ENCODE data around the gene ARHGAP11A. TPM values are rescaled to one million over a fixed set of nuclear protein-coding genes. Genes with fewer than 3 reads are reported as not detected.

The ARHGAP11A gene
- total and polyA plus RNA-seq, 12 donors: 0.36 to 13.3 (median 3.2) TPM

GRCh38 chr15:32657198-32657883 is 42.0 kb downstream of the ARHGAP11A start:
- Histone ChIP-seq H3K27me3 (no peaks in the 10 kb centered on the region), H3K9me3 (replicated peaks in 1 of 3) (no peaks in the 10 kb centered on the region), H3K27ac (no peak overlapping the region), H3K4me1 (replicated peaks in 1 of 2) (no peaks in the 10 kb centered on the region), H3K36me3 (replicated peaks in 1 of 2) (no peaks in the 10 kb centered on the region), H3K4me3 (no peak overlapping the region)
- intact Hi-C loops (cut with DNase I): no loop called here
- peak in 1 of 7 donors; percentile 63 for DNase-seq
- TF ChIP-seq POLR2A (IDR thresholded peaks at IDR 0.05) (no peak), CTCF (IDR thresholded peaks at IDR 0.05) (no peak)
- WGBS, 4 donors: 53 to 70% (median 60%) methylated on average over 5 of the region's 5 CpGs

- intact Hi-C loops (cut with DNase I): no loop called here
Measured at GRCh38 chr15:32657941-32658340, 42.6 kb downstream of the ARHGAP11A start.

GRCh38 chr15:32659340-32660155 is 44.2 kb downstream of the ARHGAP11A start:
- Histone ChIP-seq H3K27me3 (no peaks in the 10 kb centered on the region), H3K4me1 (replicated peaks in 1 of 2) (no peaks in the 10 kb centered on the region), H3K9me3 (replicated peaks in 1 of 3) (no peaks in the 10 kb centered on the region), H3K36me3 (replicated peaks in 1 of 2) (no peaks in the 10 kb centered on the region), H3K4me3 (no peak overlapping the region), H3K27ac (no peak overlapping the region)
- no peak for DNase-seq
- intact Hi-C loops (cut with DNase I): loop anchor here in 1 of 2 donors (5.0 kb wide), 2 partner anchors 278 to 338 kb away; no protein-coding TSS in a partner anchor
- TF ChIP-seq CTCF (IDR thresholded peaks at IDR 0.05) (no peak), POLR2A (IDR thresholded peaks at IDR 0.05) (no peak)
- WGBS, 4 donors: 52 to 69% (median 63%) methylated on average over 6 of the region's 6 CpGs

More at GRCh38 chr15:32657941-32658340, 42.6 kb downstream of the ARHGAP11A start:
- TF ChIP-seq POLR2A (IDR thresholded peaks at IDR 0.05) (no peak), CTCF (IDR thresholded peaks at IDR 0.05) (no peak)
- 93 to 100% (median 99%) methylated on average over 2 of the region's 2 CpGs for WGBS, 4 donors
- H3K27me3 ChIP-seq: no peaks in the 10 kb centered on the region
- H3K27ac ChIP-seq: no peak overlapping the region
- no peaks in the 10 kb centered on the region for H3K36me3 ChIP-seq (replicated peaks in 1 of 2)
- DNase-seq: no peak
- no peak overlapping the region for H3K4me3 ChIP-seq
- no peaks in the 10 kb centered on the region for H3K4me1 ChIP-seq (replicated peaks in 1 of 2)
- H3K9me3 ChIP-seq (replicated peaks in 1 of 3): no peaks in the 10 kb centered on the region

GRCh38 chr15:32663671-32664070 is 48.4 kb downstream of the ARHGAP11A start:
- TF ChIP-seq CTCF (IDR thresholded peaks at IDR 0.05) (no peak), POLR2A (IDR thresholded peaks at IDR 0.05) (no peak)
- H3K9me3 ChIP-seq (replicated peaks in 1 of 3): no peaks in the 10 kb centered on the region
- no peaks in the 10 kb centered on the region for H3K4me1 ChIP-seq (replicated peaks in 1 of 2)
- H3K4me3 ChIP-seq: no peak overlapping the region
- H3K36me3 ChIP-seq (replicated peaks in 1 of 2): no peaks in the 10 kb centered on the region
- WGBS, 4 donors: 69 to 83% (median 76%) methylated on average over 4 of the region's 4 CpGs
- no peak overlapping the region for H3K27ac ChIP-seq
- no peaks in the 10 kb centered on the region for H3K27me3 ChIP-seq
- DNase-seq: no peak
- intact Hi-C loops (cut with DNase I): loop anchor here in 1 of 2 donors (5.0 kb wide), 2 partner anchors 274 to 334 kb away; no protein-coding TSS in a partner anchor

All from adrenal gland (tissue), 12 donors.